AG04450 (cell line): Measurements from ENCODE around the gene RPS14. TPM values are rescaled to one million over a fixed set of nuclear protein-coding genes. Genes with fewer than 3 reads are reported as not detected.

Experiments used
- CTCF ChIA-PET: fragments of 300-600, 350-600 bp; formaldehyde crosslinking; extraction: SDS; loops from one replicate; lab custom pipeline; 2022; ENCODE audit warnings: antibody characterized with exemption, inconsistent platforms; lab: Charles Lee
- POLR2A ChIA-PET: fragments of 350-600 bp; formaldehyde crosslinking; extraction: SDS; loops from one replicate; lab custom pipeline; 2021; ENCODE audit warnings: antibody characterized with exemption, inconsistent platforms; lab: Yijun Ruan, JAX
- DNase-seq: peaks from one replicate; pipeline ENCODE4 v3.0.0-alpha.2; 2011; ENCODE audit warnings: low read depth, low spot score
- H3K27ac ChIP-seq: one replicate; pipeline ENCODE4 v1.5.1; 2012; ENCODE audit warnings: low read depth, low read length, control low read depth
- H3K27me3 ChIP-seq: one replicate; pipeline ENCODE4 v1.6.0; 2012; ENCODE audit warnings: low read length; ENCODE audit not compliant: control insufficient read depth, insufficient read depth
- H3K4me3 ChIP-seq: 2 replicates; pipeline ENCODE4 v1.5.1; 2011; ENCODE audit warnings: mild to moderate bottlenecking, low read depth, low read length, control low read depth
- H3K9me3 ChIP-seq: 2 replicates; pipeline ENCODE4 v1.5.1; 2012; ENCODE audit warnings: low read length; ENCODE audit not compliant: control insufficient read depth, insufficient read depth
- CTCF ChIP-seq: IDR thresholded peaks from 2 replicates; pipeline ENCODE4 v1.5.1; 2011; ENCODE audit warnings: low read depth, low read length, control low read depth, inconsistent platforms
- polyA plus RNA-seq: library from polyadenylated mRNA; depleted of rRNA; stranded (reverse); fragments of >200 nt; gene quantifications from 2 replicates; pipeline ENCODE4 v1.2.3, GENCODE V29; 2011

Gene RPS14
- polyA plus RNA-seq, 1 experiment, result 3,620 TPM

DNA sequence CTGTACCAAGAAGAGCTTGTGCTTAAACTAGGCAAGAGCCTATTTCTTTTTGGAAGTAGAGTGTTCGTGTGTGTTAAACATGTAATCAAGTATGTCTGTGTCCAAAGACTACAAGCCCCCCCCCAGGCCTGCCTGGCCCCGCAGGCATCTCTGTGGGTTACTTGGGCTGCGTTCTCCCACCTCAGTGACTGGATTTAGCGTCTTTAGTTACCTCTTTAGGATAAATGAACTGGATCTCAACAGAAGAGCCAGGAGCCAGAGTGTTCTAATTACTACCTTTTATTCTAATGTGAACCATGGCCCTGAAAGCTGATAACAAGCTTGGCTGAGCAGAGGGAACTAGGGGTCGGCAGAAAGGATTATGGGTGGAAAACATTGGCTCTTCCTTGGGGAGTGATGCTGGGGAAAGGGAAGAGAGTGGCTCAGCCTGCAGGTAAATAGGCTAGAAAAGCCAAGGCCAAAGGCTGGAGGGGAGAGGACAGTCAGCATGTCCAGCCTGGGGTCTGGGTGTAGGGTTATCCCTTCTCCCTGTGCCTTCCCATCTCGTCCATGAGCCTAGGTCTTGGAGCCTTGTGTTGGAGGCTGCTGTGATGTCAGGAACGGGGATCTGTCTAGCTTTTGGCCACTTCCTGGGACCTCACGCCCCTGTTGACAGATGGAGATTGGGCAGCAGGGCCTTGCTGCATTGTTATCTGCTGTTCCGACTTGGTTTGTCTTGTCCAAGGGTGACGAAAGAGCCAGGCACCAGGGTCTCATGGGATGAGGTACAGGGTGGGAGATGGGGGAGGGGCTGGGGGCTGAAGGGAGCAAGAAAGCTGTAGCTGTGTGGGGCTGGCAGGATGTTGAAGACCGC is 47.9 kb downstream of the RPS14 start:
- Histone ChIP-seq H3K27me3 (no peaks in the 10 kb centered on the region), H3K4me3 (no peak overlapping the region), H3K27ac (no peak overlapping the region), H3K9me3 (no peaks in the 10 kb centered on the region)
- no peak for DNase-seq
- TF ChIP-seq CTCF, result no peak
- CTCF ChIA-PET, result interaction anchor here (0.6 kb wide), 1 partner anchor 231 kb away, joined by 3 read pairs; no protein-coding TSS in a partner anchor
- POLR2A ChIA-PET, result no interaction called here

DNA sequence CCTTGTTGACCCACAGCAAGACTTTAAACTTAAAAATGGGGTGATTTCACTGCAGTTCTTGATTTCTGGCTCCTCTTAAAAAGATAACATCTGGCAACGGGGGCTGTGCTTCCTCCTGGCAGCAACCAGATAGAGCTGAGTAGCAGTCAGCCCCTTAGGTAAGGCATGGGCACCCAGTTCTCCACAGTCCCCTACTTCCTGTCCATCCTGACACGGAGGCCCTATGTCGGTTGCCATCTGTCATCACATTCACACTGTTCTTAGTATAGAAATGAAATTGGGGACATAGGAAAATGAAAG is 48.5 kb downstream of the RPS14 start:
- Histone ChIP-seq H3K4me3 (no peak overlapping the region), H3K27me3 (no peaks in the 10 kb centered on the region), H3K9me3 (no peaks in the 10 kb centered on the region), H3K27ac (no peak overlapping the region)
- no peak for DNase-seq
- POLR2A ChIA-PET, result no interaction called here
- CTCF ChIA-PET, result no interaction called here
- TF ChIP-seq CTCF, result no peak

- POLR2A ChIA-PET, result interaction anchor here (1.0 kb wide), 1 partner anchor 10 kb away, joined by 3 read pairs; no protein-coding TSS in a partner anchor
- DNase-seq, result no peak
- CTCF ChIA-PET, result no interaction called here
- H3K27ac ChIP-seq, result no peak overlapping the region
- H3K9me3 ChIP-seq, result no peaks in the 10 kb centered on the region
- no peak for TF ChIP-seq CTCF
- H3K27me3 ChIP-seq, result no peaks in the 10 kb centered on the region
- H3K4me3 ChIP-seq, result no peak overlapping the region
Observed at GRCh38 chr5:150400316-150401075, 49.0 kb downstream of the RPS14 start.

DNA sequence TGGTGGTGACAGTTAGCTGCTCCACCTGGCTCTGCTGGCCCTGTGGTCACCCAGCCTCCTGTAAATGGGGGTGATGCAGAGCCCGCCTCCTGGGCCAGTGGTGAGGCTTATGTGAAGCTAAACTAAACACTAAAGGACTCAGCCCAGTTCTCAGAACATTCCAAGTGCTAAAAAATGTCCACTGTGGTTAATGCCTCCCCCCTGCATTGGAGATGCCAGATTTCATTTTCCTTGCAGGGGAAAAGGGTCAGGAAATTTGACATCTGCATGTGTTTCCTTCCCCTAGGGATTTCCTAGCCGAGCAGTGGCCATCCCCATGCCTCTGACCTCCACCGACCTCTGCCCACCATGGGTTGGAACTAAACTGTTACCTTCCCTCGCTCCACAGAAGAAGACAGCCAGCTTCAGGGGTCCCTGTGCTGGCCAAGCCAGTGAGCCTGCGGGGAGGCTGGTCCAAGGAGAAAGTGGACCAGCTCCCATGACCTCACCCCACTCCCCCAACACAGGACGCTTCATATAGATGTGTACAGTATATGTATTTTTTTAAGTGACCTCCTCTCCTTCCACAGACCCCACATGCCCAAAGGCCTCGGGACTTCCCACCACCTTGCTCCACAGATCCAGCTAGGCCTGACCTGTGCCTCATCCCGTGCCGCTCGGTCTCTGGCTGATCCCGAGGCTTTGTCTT is 49.9 kb downstream of the RPS14 start:
- DNase-seq, result peak; percentile 20
- peak overlapping the region; percentile 47 for H3K27ac ChIP-seq
- no peaks in the 10 kb centered on the region for H3K27me3 ChIP-seq
- H3K4me3 ChIP-seq, result no peak overlapping the region
- H3K9me3 ChIP-seq, result no peaks in the 10 kb centered on the region
- no peak for TF ChIP-seq CTCF
- ChIA-PET CTCF (interaction anchor here (0.7 to 1.5 kb wide), 2 partner anchors 10 to 21 kb away, joined by 3 to 6 read pairs; no protein-coding TSS in a partner anchor), POLR2A (interaction anchor here (1.0 to 1.2 kb wide), 3 partner anchors 11 to 41 kb away, joined by 3 to 4 read pairs (median 3); no protein-coding TSS in a partner anchor)
